NCI-H226 (cell line): ENCODE data around the gene CLRN1.
"Not testable (repeated sequence)": the region's sequence is repeated elsewhere in the genome, so short reads cannot be mapped to it uniquely, and the experiment has no call there.

ENCODE experiments used
- DNase-seq: peaks from one replicate; pipeline ENCODE4 v3.0.0-alpha.2; 2015

The CLRN1 gene

DNA sequence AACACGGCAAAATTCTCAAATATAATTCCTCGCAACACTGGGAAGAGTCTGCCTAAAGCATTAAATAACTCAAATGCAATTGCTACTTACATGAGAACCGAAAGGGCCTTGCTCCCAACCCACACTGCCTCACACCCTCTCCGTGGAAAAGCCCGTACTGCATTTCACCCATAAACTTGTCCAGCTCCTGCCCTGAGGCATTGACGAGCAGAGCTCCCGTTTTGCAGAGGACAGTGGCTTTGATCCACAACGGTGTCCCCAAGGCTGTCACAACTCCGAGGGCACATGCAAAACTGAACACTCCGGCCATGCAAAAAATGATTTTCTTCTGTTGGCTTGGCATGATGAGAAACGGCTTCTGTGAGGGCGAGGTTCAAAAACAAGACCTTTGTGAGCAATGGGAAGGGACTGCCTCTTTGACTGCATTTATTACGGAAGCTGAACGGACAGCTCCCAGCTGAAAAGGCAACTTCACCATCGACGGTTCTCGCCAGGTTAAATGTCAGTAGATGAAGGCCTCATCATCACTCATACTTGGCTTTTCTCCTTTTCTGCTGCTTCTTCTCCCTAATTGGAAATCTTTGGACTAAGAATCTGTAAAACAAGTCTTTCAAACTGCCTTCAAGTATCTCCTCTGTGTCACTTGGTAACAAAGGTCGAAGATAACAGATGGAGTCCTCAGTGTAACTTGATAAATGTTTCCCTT lies at the start of gene CLRN1:
Gene CLRN1 (minus strand): TSS at position 362 of the 706 bp plus-strand sequence. CDS start 19 bp downstream, at position 343.
- DNase-seq, result no peak

DNA sequence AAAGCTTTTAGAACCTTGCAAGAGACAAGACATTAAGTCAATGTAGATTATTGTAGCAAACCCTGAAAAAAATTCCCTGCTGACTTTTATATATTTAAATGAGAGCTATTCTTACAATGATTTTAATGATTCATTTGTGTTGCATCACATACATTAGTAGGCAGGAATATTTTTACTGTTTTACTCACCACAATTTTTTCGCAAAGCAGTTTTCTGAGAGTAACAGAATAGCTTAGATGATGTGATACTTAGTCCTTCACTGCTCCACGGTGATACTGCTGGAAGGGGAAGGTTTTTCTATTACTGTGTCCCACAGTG lies 43.9 kb upstream of the CLRN1 start:
- no peak for DNase-seq

DNA sequence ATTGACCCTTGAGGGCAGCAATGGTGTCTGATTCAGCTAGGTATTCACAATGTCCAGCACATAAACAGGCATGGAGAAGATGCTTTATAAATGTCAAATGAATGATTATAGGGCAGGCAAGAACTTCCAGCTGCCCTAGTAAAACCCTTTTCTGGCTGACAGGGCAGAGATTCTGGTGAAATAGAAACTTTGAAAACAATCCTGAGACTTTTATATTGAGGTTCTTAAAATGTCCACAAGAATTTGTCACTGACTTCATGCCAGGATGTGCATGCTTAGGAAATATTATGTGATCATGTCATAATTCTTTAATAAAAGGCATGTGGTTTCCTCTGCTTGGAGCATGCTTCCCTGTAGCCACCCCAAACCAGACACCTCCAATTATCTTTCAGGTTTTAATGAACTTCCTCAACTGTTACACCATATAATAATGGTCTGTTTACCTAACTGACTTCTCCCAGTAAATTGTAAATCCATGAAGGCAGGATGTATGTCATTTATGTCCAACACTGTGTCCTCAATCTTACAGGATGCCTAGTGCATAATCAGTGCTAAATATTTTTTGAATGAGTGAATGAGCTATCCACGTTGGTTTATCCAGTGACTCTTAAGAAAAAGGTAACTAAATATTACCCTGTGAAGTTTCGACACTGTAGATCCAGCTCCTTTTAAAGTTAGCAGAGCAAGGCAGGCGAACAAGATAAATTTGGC lies 43.4 kb upstream of the CLRN1 start:
- no peak for DNase-seq

- DNase-seq, result no peak
Measured at GRCh38 chr3:151015181-151015580, 42.7 kb upstream of the CLRN1 start.

DNA sequence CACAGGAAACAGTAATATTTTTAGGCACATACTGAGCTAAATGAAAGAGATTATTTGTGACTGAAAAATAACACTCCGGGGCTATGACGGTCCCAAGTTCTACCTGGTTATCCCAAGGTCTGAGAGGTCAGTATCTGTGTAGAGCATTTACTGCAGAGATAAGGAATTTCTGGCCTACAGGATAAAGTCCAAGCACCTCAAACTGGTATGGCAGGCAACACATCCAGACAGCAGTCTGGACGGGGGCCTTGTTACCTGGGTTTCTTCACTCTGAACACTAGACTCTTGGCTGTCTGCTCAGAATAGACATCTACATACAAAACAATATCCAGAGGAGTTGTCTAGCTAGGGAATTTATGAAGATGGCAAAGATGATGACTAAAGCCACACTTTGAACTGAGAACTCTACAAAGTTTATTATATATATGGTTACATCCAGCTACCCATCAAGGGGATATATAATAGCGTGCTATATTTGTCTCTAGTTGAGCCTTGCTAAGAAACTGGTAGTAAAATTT lies 42.0 kb upstream of the CLRN1 start:
- no peak for DNase-seq

DNA sequence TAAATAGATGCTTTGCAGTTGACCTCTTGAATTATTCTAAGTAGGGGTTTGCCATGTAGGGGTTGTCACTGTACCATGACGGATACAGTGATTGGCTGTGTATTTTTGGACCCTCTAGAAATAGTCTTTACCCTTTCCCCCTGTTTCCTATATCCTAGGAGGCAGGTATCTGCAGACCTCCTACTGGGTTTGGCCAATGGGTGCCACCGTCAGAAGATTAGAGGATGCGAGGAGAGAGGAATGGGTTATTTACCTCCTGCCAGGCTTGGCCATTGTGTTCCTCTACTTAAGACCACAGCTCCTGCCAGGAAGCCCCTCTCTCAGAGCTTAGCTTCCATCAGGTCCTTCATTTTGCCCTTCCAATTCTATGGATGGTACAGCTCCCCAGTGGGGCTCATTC lies 40.2 kb upstream of the CLRN1 start:
- no peak for DNase-seq

DNA sequence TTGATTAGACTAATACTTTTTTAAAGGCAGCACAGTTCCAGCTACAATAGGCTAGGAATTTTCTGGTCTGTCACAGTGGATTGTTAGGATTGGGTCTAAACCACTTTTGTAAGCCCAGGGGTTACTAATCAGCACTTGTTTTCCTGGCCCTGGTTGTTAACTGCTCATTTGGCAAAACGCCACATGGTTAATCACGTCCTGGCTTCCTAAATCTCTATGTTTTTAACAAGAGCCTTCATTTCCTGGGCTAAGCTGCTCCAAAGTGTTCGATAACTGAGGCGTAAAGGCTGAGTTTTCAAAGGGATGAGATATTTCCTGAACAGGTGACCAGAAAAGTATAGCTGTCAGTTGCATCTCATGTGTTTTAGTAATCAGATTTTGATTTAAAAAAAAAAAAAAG lies 38.9 kb upstream of the CLRN1 start:
- DNase-seq, result no peak

GRCh38 chr3:151009981-151010380 lies 37.5 kb upstream of the CLRN1 start:
- DNase-seq, result no peak

DNA sequence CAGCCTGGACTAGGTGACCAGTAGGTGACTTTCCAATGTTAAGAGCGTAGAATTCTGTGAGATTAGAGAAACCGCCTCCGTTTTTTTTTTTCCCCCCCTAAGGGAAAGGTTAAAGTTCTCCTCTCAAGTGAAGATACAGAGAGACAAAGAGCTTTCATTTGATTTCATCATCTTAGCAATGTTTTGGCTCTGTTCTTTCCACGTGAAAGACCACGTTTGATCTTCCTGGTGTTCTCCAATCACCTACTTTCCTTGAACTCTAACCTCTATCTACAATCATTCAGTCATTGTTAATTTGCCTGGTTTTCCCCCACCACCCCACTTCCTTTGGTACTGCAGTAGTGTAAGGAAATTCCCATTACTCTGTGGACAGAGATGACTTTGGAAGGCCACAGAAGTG lies 36.9 kb upstream of the CLRN1 start:
- no peak for DNase-seq

DNA sequence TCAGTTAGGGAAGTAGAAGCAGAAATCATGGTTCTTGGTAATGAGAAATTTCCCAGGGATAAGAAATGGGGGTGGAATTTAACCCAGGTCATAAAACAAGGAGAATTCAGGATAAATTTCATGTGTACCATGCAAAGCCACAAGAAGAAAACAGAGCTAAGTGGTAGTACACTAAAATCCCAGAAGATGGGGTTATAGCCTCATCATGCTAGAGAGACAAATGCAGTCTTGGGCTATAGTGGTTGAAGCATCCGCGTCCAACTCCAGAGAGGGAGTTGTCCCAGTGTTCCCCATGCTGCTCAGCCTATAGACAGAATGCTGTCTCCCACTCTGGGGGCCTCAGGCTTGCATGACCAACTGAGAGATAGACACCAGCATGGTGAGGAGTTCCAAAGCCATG lies 36.2 kb upstream of the CLRN1 start:
- DNase-seq, result no peak

DNA sequence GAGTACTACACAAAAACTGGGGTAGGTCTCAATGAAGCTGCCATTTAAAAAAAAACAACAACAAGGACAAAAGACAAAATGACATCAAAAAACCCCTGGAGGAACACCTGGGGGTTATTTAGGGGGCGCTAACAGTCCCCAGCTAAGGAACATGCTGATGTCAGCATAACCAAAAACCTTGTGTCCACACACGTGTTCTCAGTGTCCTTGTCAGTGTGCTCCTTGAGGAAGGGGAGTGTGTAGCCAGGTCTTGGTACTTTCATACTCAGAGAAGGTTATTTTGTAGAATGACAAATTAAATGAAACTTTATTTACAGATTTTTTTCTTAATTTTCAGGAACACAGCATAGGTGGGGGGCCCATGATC lies 31.2 kb upstream of the CLRN1 start:
- no peak for DNase-seq

DNA sequence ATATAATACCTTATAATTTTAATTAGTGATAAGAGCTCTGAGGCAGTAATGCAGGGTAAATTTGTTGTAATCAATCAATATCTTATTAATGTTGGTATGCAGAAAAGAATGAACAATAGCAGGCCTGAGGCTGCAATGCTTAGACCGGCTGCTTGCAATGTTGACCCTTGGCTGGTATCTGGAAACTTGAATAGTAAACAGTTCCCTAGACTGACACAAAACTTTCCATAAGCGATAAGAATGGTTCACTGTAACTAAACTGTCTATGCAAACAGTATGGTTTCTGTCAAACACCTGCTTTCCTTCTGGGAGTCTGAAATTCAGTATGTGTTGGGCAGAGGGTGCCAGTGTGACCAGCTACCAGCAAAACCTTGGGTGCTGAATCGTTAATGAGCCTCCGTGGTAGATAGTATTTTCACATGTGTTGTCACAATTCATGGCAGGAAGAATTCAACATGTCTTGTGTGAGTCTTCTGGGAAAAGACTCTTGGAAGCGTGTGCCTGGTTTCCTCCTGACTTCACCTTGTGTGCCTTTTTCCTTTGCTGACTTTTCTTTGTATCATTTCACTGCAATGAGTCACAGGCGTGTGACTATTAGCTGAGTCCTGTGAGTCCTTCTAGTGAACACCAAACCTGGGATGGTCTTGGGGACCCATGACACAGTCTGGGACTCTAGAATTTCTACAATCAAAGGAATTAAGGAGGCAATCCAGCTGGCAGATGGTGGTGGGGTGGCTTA lies 30.7 kb upstream of the CLRN1 start:
- no peak for DNase-seq

- DNase-seq, result no peak
Measured at GRCh38 chr3:151002003-151002981, 29.8 kb upstream of the CLRN1 start.

DNA sequence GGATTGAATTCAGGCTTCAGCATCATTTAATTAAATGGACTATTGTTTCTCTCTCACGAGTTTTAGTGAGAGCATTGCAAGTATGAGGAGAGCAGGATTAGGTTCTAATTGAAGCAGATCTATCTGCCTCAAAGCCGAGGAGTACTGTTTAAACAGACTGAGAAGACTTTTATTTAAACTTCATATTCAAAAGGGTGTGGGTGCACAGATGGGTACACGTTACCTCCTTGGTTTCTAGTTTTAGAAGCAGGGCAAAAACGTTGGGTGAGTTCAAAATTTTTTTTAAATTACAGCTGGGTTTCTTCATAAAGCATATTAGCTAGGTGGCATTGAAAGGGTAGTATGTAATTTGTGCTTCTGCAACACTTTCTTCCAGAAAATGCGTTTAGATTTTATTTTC lies 26.5 kb upstream of the CLRN1 start:
- DNase-seq, result no peak

DNA sequence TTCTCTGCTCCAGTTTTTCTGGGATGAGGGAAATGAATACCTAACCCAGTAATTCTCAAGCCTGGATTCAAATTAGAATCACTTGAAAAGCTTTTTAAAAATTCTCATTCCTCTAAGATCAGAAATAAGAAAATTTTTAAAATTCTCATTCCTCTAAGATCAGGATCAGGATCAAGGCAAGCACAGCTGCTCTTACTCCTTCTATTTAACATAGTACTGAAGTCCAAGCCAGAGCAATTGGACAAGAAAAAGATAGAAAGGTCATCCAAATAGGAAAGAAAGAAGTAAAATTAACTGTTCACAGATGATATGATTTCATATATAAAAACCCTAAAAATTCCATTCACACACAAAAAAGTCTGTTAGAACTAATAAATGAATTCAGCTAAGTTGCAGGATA lies 24.2 kb upstream of the CLRN1 start:
- DNase-seq, result no peak

DNA sequence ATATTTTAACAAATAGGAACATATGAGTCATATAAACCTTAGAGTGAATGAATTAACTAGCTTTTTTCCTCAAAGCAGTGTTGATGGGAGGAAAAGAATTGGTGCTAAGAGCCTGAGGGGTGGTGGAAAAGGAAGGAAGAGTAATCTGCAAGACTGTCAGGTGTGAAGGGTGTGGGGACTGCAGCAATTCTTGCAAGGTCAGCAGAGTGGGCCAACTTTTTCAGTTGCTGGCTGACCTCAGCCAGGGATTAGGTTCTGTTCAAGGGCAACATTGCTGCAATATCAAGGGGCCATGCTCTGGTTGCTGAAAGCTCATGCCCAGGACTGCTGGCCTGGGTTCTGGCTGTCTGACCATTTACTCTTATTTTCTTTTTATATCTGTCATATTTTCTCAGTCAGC lies 23.0 kb upstream of the CLRN1 start:
- no peak for DNase-seq

GRCh38 chr3:150989208-150989607 lies 16.7 kb upstream of the CLRN1 start:
- DNase-seq, result no peak

- DNase-seq, result not testable (repeated sequence)
Measured at GRCh38 chr3:150988395-150988794, 15.9 kb upstream of the CLRN1 start.

DNA sequence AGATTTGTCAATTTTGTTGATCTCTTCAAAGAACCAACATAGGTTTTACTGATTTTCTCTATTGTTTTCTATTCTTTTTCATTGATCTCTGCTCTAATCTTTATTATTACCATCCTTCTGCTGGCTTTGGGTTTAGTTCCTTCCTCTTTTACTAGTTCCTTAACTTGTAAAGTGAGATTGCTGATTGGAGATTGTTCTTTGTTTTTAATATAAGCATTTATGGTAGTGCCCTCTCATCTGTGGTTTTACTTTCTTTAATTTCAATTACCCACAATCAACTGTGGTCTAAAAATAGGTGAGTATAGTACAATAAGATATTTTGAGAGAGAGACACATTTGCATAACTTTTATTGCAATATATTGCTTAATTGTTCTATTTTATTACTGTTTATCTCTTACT lies 13.2 kb upstream of the CLRN1 start:
- no peak for DNase-seq

- no peak for DNase-seq
Measured at GRCh38 chr3:150984066-150984465, 11.5 kb upstream of the CLRN1 start.

GRCh38 chr3:150978566-150979148 lies 6.1 kb upstream of the CLRN1 start:
- DNase-seq, result no peak

- no peak for DNase-seq
Measured at GRCh38 chr3:150975992-150976368, 3.5 kb upstream of the CLRN1 start.
